A549 treated with AZD2906 at 1 μM for 4 hours (cell line): ENCODE data around the gene AFF1. TPM values are rescaled to one million over a fixed set of nuclear protein-coding genes. Genes with fewer than 3 reads are reported as not detected.

Experiments
- total RNA-seq: library from RNA; stranded (reverse); fragments of 200-300 nt; extraction: Qiagen RNA extraction; gene quantifications from 5 replicates; pipeline ENCODE4 v1.2.3, GENCODE V29; 2022

Gene AFF1
- 7.7 to 13.2 TPM (median 11.6 TPM) in 5 replicates for total RNA-seq

GRCh38 chr4:86934771-86935565 is at the start of gene AFF1:
Gene AFF1, plus strand, starts transcription at chr4:86935011. Its CDS starts 13,523 bp downstream, at chr4:86948534.

GRCh38 chr4:86891762-86892635 is 42.8 kb upstream of the AFF1 start, which contains the start of gene C4orf36:
Gene C4orf36, minus strand, starts transcription at chr4:86892422. Its CDS starts 902 bp downstream, at chr4:86891520.

Other genes with a start within 250 kb of the AFF1 start
- gene SLC10A6, start 85.6 kb upstream of the AFF1 start, total RNA-seq, result not detected in 5 replicates
- gene C4orf36, start 42.6 kb upstream of the AFF1 start, total RNA-seq, result 0.77 to 1.7 TPM (median 1.4 TPM) in 5 replicates